NB4 (cell line): ENCODE results near the gene SPTBN4.

Experiments
- DNase-seq: peaks from one replicate; pipeline ENCODE4 v3.0.0; 2010; ENCODE audit warnings: low read depth
- H3K4me3 ChIP-seq: one replicate; pipeline ENCODE4 v1.5.1; 2011; ENCODE audit warnings: mild to moderate bottlenecking, low read depth, low read length, moderate library complexity
- MYC ChIP-seq: IDR thresholded peaks from 2 replicates; pipeline ENCODE4 v1.6.1; 2011; ENCODE audit warnings: low read depth, low read length
- POLR2A ChIP-seq: IDR thresholded peaks from 2 replicates; pipeline ENCODE4 v1.6.1; 2011; ENCODE audit warnings: mild to moderate bottlenecking; ENCODE audit not compliant: insufficient read length; ENCODE audit errors: extremely low read depth
- TF ChIP-seq, protein P1 (sequence below): IDR thresholded peaks from 2 replicates; pipeline ENCODE4 v1.6.1; 2011; ENCODE audit warnings: low read depth, low read length
- TF ChIP-seq, protein P2 (sequence below): IDR thresholded peaks from one replicate; pipeline ENCODE4 v1.5.1; 2012; ENCODE audit warnings: low read depth, low read length

SPTBN4 gene

DNA sequence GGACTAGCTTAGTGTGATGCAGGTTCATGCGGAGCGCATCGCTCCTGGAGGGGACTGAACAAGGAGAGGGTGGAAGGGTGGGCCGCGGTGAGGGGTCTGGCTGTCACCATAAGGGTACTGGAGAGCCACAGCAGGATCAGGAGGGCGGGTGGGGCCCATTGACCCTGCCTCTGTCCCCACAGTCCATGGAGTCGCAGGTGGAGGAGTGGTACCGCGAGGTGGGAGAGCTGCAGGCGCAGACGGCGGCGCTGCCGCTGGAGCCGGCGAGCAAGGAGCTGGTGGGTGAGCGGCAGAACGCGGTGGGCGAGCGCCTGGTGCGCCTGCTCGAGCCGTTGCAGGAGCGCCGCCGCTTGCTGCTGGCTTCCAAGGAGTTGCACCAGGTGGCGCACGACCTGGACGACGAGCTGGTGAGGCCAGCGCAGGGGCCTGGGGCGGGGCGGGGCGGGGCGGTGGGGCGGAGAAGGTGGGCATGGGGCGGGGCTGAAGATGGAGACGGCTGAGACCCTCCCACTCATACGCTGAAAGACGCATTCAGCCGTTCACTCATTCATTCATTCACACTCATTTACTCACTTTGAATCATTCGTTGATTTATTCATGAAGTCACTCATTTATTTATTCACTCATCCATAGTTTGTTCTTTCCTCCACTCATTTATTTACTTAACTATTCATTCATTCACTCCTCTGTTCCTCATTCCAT, 82.4 kb downstream of the SPTBN4 start:
- TF ChIP-seq, protein P1, sequence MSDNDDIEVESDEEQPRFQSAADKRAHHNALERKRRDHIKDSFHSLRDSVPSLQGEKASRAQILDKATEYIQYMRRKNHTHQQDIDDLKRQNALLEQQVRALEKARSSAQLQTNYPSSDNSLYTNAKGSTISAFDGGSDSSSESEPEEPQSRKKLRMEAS, result no peak
- TF ChIP-seq POLR2A, result no peak
- TF ChIP-seq MYC, result no peak
- TF ChIP-seq, protein P2, sequence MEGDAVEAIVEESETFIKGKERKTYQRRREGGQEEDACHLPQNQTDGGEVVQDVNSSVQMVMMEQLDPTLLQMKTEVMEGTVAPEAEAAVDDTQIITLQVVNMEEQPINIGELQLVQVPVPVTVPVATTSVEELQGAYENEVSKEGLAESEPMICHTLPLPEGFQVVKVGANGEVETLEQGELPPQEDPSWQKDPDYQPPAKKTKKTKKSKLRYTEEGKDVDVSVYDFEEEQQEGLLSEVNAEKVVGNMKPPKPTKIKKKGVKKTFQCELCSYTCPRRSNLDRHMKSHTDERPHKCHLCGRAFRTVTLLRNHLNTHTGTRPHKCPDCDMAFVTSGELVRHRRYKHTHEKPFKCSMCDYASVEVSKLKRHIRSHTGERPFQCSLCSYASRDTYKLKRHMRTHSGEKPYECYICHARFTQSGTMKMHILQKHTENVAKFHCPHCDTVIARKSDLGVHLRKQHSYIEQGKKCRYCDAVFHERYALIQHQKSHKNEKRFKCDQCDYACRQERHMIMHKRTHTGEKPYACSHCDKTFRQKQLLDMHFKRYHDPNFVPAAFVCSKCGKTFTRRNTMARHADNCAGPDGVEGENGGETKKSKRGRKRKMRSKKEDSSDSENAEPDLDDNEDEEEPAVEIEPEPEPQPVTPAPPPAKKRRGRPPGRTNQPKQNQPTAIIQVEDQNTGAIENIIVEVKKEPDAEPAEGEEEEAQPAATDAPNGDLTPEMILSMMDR, result peak; percentile 24
- peak; percentile 68 for DNase-seq
- H3K4me3 ChIP-seq, result no peak overlapping the region

DNA sequence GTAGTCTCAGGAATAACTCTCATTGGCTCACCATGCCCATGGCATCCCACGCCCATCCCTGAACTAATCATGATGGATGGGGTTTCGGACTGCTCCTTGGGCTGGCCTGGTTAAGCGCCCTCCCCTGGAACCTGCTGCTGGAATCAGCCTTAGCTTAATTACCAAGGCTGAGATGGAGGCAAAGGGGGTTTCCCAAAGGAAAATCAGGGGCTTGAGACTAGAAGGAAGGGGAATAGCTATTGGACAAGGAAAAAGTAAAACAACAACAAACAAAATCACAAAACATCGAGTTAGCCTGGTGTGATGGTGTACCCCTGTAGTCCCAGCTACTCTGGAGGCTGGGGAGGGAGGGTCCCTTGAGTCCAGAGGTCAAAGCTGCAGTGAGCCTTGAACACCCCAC, 84.2 kb downstream of the SPTBN4 start:
- TF ChIP-seq, protein P2, result no peak
- no peak for TF ChIP-seq POLR2A
- TF ChIP-seq, protein P1, result no peak
- no peak for TF ChIP-seq MYC
- H3K4me3 ChIP-seq, result no peak overlapping the region
- DNase-seq, result no peak

DNA sequence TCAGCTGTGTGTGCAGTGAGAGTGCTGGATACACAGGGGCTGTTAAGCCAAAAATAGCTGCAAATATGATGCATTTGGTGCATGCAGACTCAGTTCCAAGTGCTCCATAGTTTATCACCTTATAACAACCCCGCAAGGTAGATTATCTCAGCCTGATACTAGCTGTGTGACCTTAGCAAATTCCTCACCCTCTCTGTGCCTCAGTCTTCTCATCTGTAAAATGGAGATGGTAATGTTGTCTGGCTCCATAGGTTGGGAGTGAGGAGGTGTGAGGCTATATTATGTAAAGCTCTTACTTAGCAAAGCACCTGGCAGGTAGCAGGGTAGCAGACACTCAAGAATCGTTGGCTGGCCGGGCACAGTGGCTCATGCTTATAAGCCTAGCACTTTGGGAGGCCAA, 86.0 kb downstream of the SPTBN4 start:
- TF ChIP-seq, protein P2, result no peak
- TF ChIP-seq MYC (no peak), POLR2A (no peak)
- TF ChIP-seq, protein P1, result no peak
- no peak for DNase-seq

DNA sequence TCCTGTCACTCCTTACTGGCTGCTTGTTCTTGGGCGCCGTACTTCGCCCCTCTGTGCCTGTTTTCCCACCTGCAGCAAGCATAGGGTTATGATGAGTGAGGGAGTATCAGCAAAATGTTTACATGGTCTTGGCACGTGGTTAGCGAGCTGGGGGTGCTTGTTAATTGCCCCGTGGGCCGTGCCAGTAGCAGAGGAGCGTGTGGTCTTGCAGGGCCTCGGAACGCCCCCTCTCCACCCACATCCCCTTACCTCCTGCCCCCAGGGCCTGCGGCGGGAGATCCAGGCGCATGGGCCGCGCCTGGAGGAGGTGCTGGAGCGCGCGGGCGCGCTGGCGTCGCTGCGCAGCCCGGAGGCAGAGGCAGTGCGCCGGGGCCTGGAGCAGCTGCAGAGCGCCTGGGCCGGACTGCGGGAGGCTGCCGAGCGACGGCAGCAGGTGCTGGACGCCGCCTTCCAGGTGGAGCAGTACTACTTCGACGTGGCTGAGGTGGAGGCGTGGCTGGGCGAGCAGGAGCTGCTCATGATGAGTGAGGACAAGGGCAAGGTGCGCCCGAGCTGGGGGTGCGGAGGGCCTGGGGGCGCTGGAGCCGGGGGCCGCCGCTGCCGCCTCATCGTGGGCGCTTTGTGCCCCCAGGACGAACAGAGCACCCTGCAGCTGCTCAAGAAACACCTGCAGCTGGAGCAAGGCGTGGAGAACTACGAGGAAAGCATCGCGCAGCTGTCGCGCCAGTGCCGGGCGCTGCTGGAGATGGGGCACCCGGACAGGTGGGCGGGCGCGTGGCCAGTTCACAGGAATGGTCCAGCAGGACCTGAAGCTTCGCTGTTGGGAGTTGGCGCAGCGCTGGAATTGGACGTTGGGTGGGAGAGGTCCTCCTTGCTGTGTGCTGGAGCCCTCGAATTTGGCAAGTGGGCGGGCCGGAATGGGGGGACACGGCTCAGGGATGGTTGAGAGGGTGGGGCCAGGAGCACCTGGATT, 87.4 kb downstream of the SPTBN4 start:
- DNase-seq, result no peak
- no peak for TF ChIP-seq MYC
- TF ChIP-seq, protein P2, result no peak
- TF ChIP-seq, protein P1, result no peak
- H3K4me3 ChIP-seq, result no peak overlapping the region

More for the DNA sequence above, 86.0 kb downstream of the SPTBN4 start:
- no peak overlapping the region for H3K4me3 ChIP-seq

DNA sequence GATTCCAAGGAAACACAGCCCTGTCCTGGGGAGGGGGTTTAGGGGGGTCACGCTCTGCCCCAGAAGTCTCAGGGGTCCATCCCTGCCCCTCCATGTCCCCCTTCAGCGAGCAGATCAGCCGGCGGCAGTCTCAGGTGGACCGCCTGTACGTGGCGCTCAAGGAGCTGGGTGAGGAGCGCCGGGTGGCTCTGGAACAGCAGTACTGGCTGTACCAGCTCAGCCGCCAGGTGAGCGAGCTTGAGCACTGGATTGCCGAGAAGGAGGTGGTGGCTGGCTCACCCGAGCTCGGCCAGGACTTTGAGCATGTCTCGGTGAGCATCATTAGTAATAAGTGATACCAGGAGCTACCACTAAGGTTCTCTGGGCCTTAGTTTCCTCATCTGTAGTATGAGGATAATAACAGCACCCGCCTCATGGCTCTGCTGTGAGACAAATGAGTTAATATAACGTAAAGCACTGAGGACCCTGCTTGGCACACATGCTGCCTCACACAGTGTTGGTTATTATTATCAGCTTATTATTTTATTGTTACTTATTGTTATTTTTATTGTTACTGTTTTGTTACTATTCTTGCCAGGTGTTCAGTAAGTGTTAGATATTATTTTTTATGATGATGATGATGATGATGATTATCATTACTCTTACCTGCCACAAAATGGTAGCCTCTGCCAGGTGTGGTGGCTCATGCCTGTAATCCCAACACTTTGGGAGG, 89.3 kb downstream of the SPTBN4 start:
- no peak overlapping the region for H3K4me3 ChIP-seq
- DNase-seq, result no peak
- TF ChIP-seq POLR2A (no peak), MYC (no peak)
- TF ChIP-seq, protein P2, result no peak
- TF ChIP-seq, protein P1, result no peak
